Neural progenitor cell (in vitro differentiated cells): Measurements from ENCODE around the gene UNC119B.

Experiments used
- EZH2 ChIP-seq: fragments of 200-600 bp; sonication (generic); IDR thresholded peaks from 2 replicates; pipeline ENCODE4 v1.6.1; 2017; ENCODE audit warnings: antibody characterized with exemption, mild to moderate bottlenecking, moderate library complexity
- EZH2phosphoT487 ChIP-seq: fragments of 200-600 bp; sonication (generic); IDR thresholded peaks from 2 replicates; pipeline ENCODE4 v1.6.1; 2017; ENCODE audit warnings: antibody characterized with exemption
- TF ChIP-seq, protein P1 (sequence below): fragments of 200-600 bp; sonication (generic); IDR thresholded peaks from 2 replicates; pipeline ENCODE4 v1.5.1; 2017; ENCODE audit warnings: antibody characterized with exemption, mild to moderate bottlenecking

- TF ChIP-seq, protein P1, sequence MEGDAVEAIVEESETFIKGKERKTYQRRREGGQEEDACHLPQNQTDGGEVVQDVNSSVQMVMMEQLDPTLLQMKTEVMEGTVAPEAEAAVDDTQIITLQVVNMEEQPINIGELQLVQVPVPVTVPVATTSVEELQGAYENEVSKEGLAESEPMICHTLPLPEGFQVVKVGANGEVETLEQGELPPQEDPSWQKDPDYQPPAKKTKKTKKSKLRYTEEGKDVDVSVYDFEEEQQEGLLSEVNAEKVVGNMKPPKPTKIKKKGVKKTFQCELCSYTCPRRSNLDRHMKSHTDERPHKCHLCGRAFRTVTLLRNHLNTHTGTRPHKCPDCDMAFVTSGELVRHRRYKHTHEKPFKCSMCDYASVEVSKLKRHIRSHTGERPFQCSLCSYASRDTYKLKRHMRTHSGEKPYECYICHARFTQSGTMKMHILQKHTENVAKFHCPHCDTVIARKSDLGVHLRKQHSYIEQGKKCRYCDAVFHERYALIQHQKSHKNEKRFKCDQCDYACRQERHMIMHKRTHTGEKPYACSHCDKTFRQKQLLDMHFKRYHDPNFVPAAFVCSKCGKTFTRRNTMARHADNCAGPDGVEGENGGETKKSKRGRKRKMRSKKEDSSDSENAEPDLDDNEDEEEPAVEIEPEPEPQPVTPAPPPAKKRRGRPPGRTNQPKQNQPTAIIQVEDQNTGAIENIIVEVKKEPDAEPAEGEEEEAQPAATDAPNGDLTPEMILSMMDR: no peak
- TF ChIP-seq EZH2phosphoT487 (no peak), EZH2 (no peak)
Observed at GRCh38 chr12:120733574-120733973, 23.3 kb downstream of the UNC119B start.
